Measurements from ENCODE around the gene FAP. TPM values are rescaled to one million over a fixed set of nuclear protein-coding genes. Genes with fewer than 3 reads are reported as not detected.
A peak's percentile ranks its signal among the peaks of the same experiment; 100 is the strongest.

The FAP gene
- total RNA-seq, 2 donors from 2014 or later: 21.3 to 37.6 TPM

GRCh38 chr2:162127422-162127821 is 115.8 kb downstream of the FAP start:
- DNase-seq (ENCODE audit: low spot score) (no peak), ATAC-seq (ENCODE audit: insufficient number of reproducible peaks, low FRiP score, low read depth) (no peak)
- TF ChIP-seq, protein P1, sequence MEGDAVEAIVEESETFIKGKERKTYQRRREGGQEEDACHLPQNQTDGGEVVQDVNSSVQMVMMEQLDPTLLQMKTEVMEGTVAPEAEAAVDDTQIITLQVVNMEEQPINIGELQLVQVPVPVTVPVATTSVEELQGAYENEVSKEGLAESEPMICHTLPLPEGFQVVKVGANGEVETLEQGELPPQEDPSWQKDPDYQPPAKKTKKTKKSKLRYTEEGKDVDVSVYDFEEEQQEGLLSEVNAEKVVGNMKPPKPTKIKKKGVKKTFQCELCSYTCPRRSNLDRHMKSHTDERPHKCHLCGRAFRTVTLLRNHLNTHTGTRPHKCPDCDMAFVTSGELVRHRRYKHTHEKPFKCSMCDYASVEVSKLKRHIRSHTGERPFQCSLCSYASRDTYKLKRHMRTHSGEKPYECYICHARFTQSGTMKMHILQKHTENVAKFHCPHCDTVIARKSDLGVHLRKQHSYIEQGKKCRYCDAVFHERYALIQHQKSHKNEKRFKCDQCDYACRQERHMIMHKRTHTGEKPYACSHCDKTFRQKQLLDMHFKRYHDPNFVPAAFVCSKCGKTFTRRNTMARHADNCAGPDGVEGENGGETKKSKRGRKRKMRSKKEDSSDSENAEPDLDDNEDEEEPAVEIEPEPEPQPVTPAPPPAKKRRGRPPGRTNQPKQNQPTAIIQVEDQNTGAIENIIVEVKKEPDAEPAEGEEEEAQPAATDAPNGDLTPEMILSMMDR (IDR thresholded peaks at IDR 0.05): no peak
- no peaks in the 10 kb centered on the region for H3K36me3 ChIP-seq
- H3K27ac ChIP-seq: no peak overlapping the region
- H3K9me3 ChIP-seq: peaks cover 3% of the 10 kb centered on the region
- no peaks in the 10 kb centered on the region for H3K4me1 ChIP-seq (ENCODE audit: control insufficient read depth in 1 of 2, low read depth in 2 of 2)
- H3K27me3 ChIP-seq (replicated peaks; ENCODE audit: insufficient read depth): no peaks in the 10 kb centered on the region
- no peak overlapping the region for H3K4me3 ChIP-seq

DNA sequence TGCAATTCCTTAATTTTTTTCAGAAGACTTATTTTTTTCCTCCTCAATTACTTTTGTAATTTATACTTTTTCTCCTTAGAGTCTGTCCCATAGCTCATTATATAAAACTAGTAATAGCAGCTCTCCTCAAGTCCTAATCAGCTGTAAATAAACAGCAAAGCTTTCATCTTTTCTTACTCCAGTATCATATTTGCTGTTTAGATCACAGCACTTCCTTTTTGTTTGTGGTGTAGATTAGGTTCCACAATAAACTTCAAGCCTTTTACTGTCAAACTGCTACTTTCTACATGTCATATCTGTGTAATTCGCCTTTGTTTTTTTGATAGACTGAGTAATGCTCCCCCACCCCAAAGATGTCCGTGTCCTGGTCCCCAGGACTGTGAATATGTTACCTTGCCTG is 116.7 kb downstream of the FAP start:
- H3K4me3 ChIP-seq: no peak overlapping the region
- H3K36me3 ChIP-seq: no peaks in the 10 kb centered on the region
- no peak overlapping the region for H3K27ac ChIP-seq
- ATAC-seq (ENCODE audit: insufficient number of reproducible peaks, low FRiP score, low read depth) (no peak), DNase-seq (ENCODE audit: low spot score) (no peak)
- TF ChIP-seq, protein P1 (IDR thresholded peaks at IDR 0.05): no peak
- no peaks in the 10 kb centered on the region for H3K4me1 ChIP-seq (ENCODE audit: control insufficient read depth in 1 of 2, low read depth in 2 of 2)
- H3K9me3 ChIP-seq: peaks cover 3% of the 10 kb centered on the region
- H3K27me3 ChIP-seq (replicated peaks; ENCODE audit: insufficient read depth): no peaks in the 10 kb centered on the region

DNA sequence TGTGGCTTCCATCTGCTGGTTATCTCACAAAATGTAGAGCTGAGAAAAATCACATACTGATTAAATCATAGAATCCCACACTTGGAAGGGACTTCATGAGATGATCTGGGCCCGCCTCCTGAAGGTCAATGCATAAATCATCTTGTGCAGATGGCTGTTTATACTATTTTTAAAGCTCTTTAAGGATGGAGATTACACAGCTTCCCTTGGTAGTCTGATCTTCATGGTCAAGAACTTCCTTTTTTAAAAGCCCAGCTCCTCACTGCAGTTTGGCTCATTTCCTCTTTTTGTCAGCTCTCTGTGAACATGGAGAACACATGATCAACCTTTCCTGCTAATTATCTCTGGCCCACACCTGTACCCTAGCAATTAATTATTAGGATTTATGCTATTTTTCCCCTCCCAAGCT is 117.1 kb downstream of the FAP start:
- Histone ChIP-seq H3K4me3 (no peak overlapping the region), H3K27me3 (replicated peaks; ENCODE audit: insufficient read depth) (no peaks in the 10 kb centered on the region), H3K9me3 (peaks cover 3% of the 10 kb centered on the region), H3K27ac (no peak overlapping the region), H3K4me1 (ENCODE audit: control insufficient read depth in 1 of 2, low read depth in 2 of 2) (no peaks in the 10 kb centered on the region), H3K36me3 (no peaks in the 10 kb centered on the region)
- no peak for DNase-seq (ENCODE audit: low spot score)
- no peak for ATAC-seq (ENCODE audit: insufficient number of reproducible peaks, low FRiP score, low read depth)
- TF ChIP-seq, protein P1 (IDR thresholded peaks at IDR 0.05): no peak

DNA sequence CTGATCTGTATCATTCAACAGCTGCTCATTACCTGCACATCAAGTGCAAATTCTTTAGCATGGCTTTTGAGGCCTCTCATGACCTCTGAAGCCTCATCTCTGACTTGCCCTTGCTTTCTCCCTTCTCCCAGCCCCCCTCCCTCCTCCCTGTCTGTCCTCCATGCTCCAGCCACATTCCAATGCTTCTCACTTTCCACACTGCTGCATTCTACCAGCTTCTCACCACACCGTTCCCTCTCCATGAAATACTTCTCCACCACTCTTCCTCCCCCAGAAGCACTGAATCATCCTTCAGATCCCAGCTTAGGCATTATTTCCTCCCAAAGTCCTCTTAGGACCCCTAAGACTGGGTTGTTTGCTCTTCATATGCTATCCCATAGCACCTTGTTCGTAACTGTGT is 118.1 kb downstream of the FAP start:
- no peak for ATAC-seq (ENCODE audit: insufficient number of reproducible peaks, low FRiP score, low read depth)
- no peak overlapping the region for H3K27ac ChIP-seq
- H3K36me3 ChIP-seq: no peaks in the 10 kb centered on the region
- H3K4me3 ChIP-seq: no peak overlapping the region
- TF ChIP-seq, protein P1 (IDR thresholded peaks at IDR 0.05): no peak
- no peaks in the 10 kb centered on the region for H3K4me1 ChIP-seq (ENCODE audit: control insufficient read depth in 1 of 2, low read depth in 2 of 2)
- H3K9me3 ChIP-seq: no peaks in the 10 kb centered on the region
- no peak for DNase-seq (ENCODE audit: low spot score)
- no peaks in the 10 kb centered on the region for H3K27me3 ChIP-seq (replicated peaks; ENCODE audit: insufficient read depth)

DNA sequence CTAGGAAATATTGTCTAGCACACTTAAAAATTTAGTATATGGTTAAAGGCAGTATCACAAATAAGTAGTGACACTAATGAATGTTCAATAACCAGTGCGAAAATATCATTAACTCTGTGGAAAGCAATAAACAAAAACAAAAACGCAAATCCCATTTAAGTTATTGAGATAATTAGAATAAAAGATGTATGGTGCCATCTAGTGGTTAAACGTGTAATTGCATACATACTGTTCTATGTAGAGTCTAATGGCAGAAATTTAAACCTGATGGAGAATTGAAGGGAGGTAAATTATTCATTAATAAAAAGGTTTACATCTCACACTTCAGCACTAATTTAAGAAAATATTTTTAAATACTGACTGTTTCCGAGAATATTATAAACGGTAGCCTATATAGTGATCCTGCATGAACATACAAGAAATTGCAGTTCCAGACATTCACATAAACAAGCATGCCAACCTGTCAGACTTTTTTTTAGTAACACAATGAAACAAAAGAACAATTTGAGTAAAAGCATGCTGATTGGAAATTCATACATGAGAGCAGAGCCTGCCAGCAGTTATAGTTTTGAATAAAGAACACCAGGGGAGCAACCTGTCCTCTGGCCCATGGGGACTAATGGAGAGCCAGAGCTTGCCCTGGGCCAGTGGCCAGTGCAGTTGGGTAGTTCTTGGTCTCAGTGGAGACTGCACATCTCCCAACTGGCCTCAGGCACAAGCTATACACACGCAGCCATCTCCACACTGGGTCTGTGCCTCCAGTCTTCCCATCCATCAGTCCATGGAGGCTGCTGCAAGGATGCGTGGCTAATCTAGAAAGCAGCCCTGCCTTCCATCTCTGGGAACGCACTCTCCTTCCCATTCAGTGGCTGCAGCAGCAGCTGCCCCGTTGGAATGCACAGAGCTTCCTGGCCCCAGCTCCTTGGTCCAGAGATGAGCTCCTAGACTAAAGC is 119.2 kb downstream of the FAP start:
- Histone ChIP-seq H3K9me3 (no peaks in the 10 kb centered on the region), H3K4me1 (ENCODE audit: control insufficient read depth in 1 of 2, low read depth in 2 of 2) (no peaks in the 10 kb centered on the region), H3K27ac (no peak overlapping the region), H3K27me3 (replicated peaks; ENCODE audit: insufficient read depth) (no peaks in the 10 kb centered on the region), H3K4me3 (no peak overlapping the region), H3K36me3 (no peaks in the 10 kb centered on the region)
- no peak for ATAC-seq (ENCODE audit: insufficient number of reproducible peaks, low FRiP score, low read depth)
- TF ChIP-seq, protein P1 (IDR thresholded peaks at IDR 0.05): peak; percentile 80
- DNase-seq (ENCODE audit: low spot score): no peak

Other genes starting within 250 kb of the FAP start
- 1 to 10 TPM; 2.0 to 2.1 TPM for gene DPP4, start 169.2 kb downstream of the FAP start, total RNA-seq
- gene GCG, start 91.2 kb downstream of the FAP start, total RNA-seq: not detected
- 10 to 100 TPM; 16.6 to 19.2 TPM for gene IFIH1, start 75.2 kb upstream of the FAP start, total RNA-seq
- 10 to 100 TPM; 22.5 to 56.6 TPM for gene GCA, start 100.7 kb upstream of the FAP start, total RNA-seq